ENCODE measurements around the gene RNF175.
A peak's percentile ranks its signal among the peaks of the same experiment; 100 is the strongest.

Gene RNF175

DNA sequence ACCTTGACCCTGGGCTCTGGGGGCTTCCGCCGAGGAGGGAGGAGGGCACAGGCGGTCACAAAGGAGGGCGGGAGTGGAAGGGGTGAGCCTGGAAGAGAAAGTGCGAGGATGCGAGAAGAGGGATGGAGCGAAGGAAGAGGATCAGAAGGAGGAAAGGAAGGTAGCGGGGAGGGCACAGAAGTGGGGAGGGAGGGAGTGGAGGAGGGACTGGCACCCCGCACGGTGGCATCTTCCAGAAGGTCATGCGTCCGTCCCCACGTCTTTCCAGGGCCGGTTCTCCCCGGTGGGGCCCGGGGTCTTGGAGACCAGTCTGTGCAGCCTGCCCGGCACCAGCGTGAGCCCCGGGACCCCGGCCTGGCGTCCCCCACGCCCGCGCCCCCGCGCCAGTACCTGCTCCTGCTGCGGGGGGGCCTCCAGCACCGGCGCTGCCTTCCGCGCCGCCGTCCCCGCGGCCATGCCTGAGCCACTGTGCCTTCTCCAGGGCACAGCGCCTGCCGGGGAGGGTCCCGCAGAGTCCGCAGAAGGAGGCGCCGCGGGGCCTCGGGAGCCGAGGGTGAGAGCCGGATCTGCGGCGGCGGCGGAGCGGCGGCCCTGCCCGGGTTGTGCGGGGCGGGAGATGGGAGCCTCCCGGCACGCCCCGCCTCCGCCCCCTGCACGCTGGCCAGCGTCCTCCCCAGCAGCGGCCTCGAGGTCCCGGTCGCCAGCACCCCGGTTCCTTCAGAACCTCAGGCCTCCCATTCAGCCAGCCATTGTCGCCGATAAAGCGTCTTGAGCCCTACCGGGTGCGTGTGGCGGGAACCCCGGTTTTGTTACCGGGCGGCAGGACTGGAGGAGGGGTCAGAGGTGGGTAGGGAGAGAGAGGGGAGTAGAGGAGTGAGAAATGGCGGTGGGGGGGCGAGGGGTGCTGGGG lies at the start of gene RNF175:
RNF175 (minus strand) TSS at position 618 of the 910 bp plus-strand sequence; CDS start at position 456, 162 bp downstream.
- peak; percentile 57 for DNase-seq (ENCODE audit: low read depth, low spot score)

GRCh38 chr4:153809307-153809706 lies 49.5 kb upstream of the RNF175 start:
- no peak for DNase-seq (ENCODE audit: low read depth, low spot score)

DNA sequence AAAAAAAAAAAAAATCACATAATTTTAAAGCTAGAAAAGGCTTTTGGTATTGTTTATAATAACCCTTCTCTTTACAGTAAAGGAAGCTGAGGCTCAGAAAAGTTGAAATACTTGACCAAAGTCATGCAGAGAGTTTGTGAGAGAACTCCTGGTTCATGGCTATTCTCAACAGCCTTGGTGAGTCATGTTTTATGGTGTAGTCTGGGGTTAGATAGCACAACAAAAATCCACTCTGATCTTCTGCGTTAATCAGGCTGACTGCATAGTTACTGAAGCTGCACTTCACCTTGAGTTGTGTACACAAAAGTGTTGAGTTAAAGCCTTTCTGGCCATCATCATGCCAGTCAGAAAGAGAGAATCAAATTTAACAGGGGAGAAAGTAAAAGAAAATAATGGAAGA lies 48.4 kb upstream of the RNF175 start:
- DNase-seq (ENCODE audit: low read depth, low spot score), result no peak

DNA sequence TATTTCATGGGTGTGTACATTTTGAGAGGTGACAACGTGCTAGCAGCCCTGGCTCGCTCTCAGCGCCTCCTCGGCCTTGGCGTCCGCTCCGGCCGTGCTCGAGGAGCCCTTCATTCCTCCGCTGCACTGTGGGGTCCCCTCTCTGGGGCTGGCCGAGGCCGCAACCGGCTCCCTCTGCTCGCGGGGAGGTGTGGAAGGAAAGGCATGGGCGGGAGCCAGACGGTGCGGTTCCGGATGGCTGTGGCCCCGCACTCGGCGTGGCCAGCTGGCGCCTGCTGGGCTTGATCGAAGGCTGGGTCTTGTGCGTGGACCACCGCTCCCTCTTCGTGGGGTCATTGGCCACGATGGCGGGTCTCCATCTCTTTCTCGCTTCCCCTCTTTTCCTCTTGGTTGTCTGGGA lies 46.2 kb upstream of the RNF175 start:
- no peak for DNase-seq (ENCODE audit: low read depth, low spot score)

- no peak for DNase-seq (ENCODE audit: low read depth, low spot score)
These were observed 44.9 kb upstream of the RNF175 start for GRCh38 chr4:153804722-153805121.

DNA sequence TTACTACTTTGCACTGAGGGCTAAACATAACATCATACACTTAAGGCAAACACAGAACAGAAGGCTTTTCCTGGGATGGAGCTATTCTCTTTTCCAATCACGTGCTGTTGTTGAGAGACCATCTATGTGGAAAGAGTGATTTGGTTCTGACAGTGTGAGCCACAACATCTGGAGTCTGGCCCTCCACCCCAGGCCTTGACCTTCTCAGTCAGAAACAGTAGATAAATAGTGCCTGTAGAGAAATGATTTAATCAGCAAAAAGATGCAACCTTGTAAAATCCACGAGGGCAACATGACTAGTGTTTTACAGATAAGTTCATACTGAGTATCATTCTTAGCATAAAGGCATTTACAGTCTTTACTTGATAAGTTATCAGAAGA lies 39.9 kb upstream of the RNF175 start:
- DNase-seq (ENCODE audit: low read depth, low spot score), result no peak

DNA sequence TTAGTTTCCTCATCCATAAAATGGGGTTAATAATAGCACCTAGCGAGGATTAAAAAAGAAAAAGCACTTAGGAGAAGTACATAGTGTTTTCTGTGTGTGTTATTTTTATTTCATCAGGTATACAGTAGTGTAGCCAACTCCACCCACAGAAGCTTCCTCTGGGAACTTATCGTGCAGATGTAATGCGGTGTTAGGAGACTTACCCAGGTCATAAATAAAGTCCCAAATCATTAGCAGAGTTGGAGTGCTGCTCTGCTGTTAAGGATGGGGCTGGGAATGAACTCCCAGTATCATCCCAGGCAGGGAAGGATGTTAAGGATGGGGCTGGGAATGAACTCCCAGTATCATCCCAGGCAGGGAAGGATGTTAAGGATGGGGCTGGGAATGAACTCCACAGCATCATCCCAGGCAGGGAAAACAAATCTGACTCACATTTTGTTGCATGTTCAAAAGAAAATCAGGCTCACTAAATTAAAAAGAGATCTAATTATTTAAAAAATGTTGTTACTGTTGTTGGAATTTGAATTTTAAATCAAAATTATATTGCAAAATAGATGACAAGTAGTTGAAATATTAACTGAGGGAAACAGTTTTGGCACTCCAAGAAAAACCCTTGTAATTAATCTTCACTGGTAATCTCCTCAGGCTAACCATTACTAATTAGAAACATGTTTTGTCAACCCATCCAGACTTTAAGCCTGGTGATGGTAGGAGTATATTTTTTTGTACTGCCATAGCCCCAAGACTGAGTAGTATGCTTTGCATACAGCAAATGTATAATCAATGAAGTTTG lies 39.3 kb upstream of the RNF175 start:
- no peak for DNase-seq (ENCODE audit: low read depth, low spot score)

GRCh38 chr4:153798420-153798819 lies 38.6 kb upstream of the RNF175 start:
- DNase-seq (ENCODE audit: low read depth, low spot score), result no peak

GRCh38 chr4:153794006-153794405 lies 34.2 kb upstream of the RNF175 start:
- no peak for DNase-seq (ENCODE audit: low read depth, low spot score)

GRCh38 chr4:153792618-153793247 lies 32.9 kb upstream of the RNF175 start:
- DNase-seq (ENCODE audit: low read depth, low spot score), result no peak

DNA sequence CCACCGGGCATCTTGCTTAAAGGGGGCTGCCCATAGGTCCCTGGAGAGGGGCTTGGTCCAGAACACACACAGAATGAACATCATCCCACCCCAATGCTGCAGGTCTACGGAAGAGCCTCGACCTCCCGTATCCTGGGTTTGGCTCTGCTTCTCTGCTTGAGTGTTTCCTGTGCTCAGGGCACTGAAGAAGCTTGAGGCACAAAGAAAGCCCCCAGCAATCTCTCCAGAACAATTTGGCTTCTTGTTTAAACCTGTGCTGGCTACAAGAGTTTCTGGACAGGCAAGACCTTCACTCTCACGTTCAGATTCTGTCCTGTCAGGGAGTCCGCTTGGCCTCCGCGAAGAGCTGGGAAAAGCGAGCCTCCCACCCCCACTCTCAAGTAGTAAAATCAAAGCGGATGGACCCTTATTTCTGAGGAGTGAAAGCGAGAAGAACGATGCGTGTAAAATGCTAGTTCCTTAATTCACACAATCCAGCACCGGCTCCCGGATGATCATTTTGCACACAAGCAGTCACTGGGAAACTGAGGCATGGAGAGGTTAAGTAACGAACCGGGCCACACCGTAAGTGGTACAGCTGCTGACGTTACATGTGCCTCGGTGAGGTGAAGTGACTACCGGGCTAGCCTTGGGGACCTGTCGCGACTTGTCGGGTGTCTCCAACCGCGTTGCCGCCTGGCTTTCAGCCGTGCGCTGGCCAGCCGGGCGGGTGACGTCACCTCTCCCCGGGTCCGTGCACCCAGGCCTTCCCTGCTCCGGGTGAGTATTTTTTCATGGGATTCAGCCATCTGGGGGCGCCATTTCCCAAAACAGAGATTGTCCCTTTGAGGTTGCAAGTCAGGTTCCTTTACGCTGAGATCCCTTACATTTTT lies 32.2 kb upstream of the RNF175 start:
- DNase-seq (ENCODE audit: low read depth, low spot score), result no peak

- DNase-seq (ENCODE audit: low read depth, low spot score), result no peak
These were observed 31.2 kb upstream of the RNF175 start for GRCh38 chr4:153790962-153791551.

GRCh38 chr4:153790500-153790865 lies 30.7 kb upstream of the RNF175 start:
- no peak for DNase-seq (ENCODE audit: low read depth, low spot score)

DNA sequence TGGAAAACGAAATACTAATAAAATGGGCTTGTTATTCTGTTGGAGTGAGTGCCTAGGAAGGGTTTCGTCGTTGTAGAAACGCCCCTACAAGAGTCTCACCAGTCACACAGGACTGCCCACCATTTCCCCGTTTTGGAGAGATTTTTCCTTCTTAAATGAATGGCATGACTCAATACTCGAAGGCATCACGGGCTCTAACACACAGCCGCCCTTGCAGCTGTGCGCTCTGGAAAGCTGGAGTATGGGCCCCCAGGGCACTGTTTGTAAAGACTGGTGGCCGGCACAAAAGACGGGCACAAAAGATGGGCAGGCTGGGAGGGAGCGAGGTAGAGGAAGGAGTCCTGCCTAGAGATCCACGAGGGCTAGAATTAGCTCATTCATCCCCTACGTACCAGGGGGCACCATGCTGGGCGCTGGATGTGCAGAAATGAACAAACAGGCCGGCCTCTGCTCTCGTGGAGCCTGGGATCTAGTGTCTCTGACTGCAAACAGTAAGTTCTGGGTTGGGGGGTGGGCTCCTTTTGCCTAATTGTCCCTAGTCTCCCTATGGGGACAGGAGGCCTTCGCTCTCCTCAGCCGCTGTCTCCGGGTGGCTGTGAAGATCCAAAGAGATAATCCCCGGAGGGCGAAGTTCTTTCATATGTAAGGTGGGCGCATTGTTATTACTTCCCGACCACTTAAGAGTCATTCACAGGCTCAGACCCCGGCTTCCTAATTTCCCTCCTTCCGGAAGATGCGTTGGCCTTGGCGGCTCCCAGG lies 30.1 kb upstream of the RNF175 start:
- peak; percentile 98 for DNase-seq (ENCODE audit: low read depth, low spot score)

- peak; percentile 86 for DNase-seq (ENCODE audit: low read depth, low spot score)
These were observed 28.8 kb upstream of the RNF175 start, which contains the start of gene SFRP2 for GRCh38 chr4:153788413-153789276. TSS of gene SFRP2 (minus strand) at chr4:153789083. CDS start at chr4:153788835, 248 bp downstream.

DNA sequence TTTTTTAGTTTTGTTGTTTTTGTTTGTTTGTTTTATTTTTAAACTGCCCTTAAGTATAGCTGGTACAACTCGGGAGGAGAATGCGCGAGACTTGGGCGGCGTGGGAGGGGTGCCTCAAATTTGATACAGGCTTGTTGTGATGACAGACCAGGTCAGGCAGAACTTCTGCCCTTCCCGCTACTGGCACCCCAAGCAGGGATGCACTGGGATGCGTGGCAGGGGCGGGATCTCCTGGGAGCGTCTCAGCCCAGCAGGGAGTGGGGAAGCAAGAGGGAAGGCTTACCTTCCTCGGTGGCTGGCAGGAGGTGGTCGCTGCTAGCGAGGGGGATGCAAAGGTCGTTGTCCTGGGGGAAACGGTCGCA lies 28.2 kb upstream of the RNF175 start:
- DNase-seq (ENCODE audit: low read depth, low spot score), result no peak

- DNase-seq (ENCODE audit: low read depth, low spot score), result no peak
These were observed 27.8 kb upstream of the RNF175 start for GRCh38 chr4:153787575-153787974.

DNA sequence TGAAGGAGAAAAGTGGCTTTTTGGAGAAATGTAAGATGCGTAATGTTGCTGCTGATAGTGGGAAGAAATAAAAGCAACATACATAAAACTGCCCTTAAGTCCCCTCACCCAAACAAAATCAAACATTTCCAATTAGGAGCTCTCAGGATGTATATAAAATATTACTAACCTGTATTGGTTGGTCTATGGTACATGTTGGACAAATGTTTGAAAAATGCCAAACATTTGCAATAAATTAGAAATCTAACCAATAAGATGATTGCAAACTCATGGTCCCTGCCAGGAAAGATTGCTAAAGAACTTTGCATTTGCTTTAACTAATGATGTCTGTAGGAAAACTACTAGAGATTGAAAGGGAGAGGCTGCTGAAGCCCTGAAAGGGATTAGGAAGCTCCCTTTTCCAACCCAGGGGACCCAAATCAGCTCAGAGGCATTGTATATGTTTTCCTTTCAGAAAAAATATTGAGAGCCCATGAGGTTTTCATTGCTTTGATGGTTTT lies 27.3 kb upstream of the RNF175 start:
- no peak for DNase-seq (ENCODE audit: low read depth, low spot score)
